RWPE1 (cell line): ENCODE results near the gene PTPRU.

Source experiments
- CTCF ChIA-PET: fragments of 350-600 bp; sonication (Branson Sonifier 250); formaldehyde crosslinking; extraction: SDS; loops from one replicate; lab custom pipeline; 2021; lab: Yijun Ruan, JAX
- POLR2A ChIA-PET: fragments of 400-600 bp; formaldehyde crosslinking; extraction: SDS; loops from one replicate; lab custom pipeline; 2020; ENCODE audit warnings: antibody characterized with exemption; ENCODE audit not compliant: low non-redundant PET; lab: Yijun Ruan, JAX
- DNase-seq: peaks from one replicate; pipeline ENCODE4 v3.0.0; 2012; ENCODE audit warnings: low spot score
- H3K27ac ChIP-seq: fragments of 450-650 bp; 2 replicates; pipeline ENCODE4 v1.5.1; 2017
- TF ChIP-seq, protein P1 (sequence below): fragments of 450-650 bp; conservative IDR thresholded peaks from 2 replicates; pipeline ENCODE4 v1.5.1; 2017; ENCODE audit warnings: low read depth, mild to moderate bottlenecking

Gene PTPRU

DNA sequence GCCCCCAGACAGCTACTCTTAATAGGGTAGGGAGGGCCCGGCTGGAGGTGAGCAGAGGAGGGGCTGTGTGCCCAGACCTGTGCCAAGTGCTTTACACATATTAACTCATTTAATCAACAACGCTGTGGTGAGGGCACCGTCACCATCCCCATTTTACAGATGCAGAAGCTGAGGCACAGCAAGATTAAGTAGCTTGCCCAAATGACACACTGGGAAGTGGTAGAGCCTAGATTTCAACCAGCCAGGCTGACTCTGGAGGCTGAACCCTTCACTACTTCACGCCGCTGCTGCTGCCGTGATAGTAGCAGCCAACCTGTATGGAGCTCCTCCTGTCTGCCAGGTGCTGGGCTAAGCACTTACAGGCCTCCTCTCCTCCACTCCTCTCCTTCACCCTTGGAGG is 127.2 kb downstream of the PTPRU start:
- ChIA-PET POLR2A (no interaction called here), CTCF (no interaction called here)
- DNase-seq = no peak
- TF ChIP-seq, protein P1, sequence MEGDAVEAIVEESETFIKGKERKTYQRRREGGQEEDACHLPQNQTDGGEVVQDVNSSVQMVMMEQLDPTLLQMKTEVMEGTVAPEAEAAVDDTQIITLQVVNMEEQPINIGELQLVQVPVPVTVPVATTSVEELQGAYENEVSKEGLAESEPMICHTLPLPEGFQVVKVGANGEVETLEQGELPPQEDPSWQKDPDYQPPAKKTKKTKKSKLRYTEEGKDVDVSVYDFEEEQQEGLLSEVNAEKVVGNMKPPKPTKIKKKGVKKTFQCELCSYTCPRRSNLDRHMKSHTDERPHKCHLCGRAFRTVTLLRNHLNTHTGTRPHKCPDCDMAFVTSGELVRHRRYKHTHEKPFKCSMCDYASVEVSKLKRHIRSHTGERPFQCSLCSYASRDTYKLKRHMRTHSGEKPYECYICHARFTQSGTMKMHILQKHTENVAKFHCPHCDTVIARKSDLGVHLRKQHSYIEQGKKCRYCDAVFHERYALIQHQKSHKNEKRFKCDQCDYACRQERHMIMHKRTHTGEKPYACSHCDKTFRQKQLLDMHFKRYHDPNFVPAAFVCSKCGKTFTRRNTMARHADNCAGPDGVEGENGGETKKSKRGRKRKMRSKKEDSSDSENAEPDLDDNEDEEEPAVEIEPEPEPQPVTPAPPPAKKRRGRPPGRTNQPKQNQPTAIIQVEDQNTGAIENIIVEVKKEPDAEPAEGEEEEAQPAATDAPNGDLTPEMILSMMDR = no peak
- no peak overlapping the region for H3K27ac ChIP-seq

DNA sequence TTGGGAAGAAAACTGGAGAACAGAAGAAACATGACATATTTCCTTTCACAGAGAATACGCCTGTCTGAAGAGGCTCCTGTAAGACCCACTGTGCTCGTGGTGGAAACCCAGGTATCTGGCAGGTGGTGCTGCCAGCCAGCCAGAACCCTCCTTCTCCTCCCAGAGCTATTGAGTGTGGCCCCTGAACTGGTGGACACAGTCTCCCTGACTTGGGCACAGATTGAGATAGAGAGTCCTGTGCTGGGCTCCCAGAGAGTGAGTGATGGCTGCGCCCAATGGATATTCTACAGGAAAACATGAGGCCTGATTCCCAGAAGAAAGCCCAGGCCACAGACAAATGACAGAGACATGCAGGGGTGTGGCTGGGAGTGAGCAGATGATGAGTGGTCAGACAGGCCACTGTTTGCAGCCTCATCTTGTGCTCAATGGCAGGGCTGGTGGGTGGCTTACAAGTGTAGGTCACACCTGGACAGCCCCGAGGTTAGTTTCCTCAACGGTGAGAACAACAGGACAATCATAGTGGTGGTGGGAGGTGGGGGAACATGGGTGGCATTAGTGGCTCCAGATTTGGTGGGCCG is 127.9 kb downstream of the PTPRU start:
- DNase-seq = no peak
- H3K27ac ChIP-seq = no peak overlapping the region
- ChIA-PET CTCF (no interaction called here), POLR2A (no interaction called here)
- TF ChIP-seq, protein P1 = no peak

DNA sequence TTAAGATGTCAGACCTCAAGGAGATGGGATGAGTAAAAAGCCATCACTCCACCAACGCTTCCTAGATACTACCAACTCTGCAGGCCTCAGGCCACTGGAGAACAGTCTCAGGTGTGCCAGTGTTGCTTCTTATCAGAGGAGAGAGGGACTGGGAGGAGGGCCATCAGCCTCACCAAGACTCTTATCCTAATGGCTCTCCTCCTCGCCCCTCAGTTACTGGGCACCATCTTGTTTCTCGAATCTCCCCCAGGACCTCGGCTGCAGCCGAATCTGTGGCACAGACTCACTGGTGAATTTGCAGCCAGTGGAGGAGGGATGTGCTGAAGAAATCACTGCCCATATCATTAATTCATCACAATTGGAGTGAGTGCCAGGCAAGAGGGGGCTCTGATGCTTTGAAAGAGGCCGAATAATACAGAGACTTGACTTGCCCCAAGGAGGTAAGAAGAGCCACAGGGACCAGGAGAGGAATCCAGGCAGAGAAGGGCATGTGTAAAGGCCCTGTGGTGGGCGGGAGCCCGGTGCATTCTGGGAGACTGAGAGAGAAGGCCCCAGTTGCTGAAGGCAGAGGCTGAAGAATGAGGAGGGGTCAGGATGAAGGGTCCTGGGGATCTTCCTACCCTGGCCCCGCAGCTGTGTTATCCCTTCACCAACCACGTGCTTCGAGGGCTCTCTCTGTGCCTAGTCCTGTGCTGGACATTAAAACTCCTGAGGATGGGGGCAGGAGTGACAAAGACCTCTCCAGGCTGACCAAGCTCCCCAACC is 129.8 kb downstream of the PTPRU start:
- CTCF ChIA-PET = interaction anchor here (0.5 kb wide), 1 partner anchor 882 kb away, joined by 4 read pairs; no protein-coding TSS in a partner anchor

DNA sequence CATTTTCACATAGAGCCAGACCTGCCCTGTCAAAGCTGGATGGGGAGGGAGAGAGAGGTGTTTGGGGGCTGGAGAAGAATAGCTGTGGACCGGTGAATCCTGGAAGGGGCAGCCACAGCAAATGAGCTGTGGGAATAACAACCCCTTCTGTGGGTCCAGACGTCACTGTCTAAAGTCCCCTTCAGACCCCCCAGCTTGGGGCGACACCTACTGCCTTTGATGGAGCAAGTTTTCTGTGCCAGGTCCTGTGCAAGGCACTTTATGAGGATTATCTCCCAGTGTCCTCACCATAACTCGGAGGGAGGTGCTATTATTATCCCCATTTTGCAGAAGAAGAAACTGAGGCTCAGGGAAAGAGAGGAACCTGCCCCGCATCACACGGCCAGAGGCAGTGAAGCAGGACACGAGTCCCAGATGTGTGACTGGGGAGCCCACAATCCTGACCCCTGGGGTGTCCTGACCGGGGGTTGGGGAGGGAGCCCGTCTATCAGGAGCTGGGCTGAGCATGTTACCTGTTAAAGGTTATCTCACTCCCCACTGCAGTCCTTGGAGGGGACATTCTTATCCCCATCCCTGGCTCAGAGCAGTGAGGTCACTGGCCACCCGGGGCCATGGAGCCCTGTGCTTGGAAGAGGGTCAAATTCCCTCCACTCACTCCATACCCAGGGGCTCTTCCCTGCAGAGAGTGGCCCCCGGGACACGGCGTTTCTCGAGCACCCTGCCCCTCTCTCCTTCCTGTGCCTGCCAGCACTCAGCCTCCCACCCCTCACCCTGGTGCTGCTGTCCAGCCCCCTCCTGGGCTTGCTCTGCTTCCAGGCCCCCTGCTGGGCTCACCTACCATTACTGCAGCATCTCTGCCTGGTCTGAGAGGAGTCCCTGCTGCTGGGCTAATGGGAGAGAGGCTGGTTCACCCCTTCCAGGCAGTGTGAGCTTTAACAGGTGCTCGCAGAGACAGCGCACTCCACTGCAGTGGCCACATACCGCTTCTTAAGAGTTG is 132.9 kb downstream of the PTPRU start:
- ChIA-PET CTCF (no interaction called here), POLR2A (no interaction called here)
- H3K27ac ChIP-seq = no peak overlapping the region
- TF ChIP-seq, protein P1 = no peak
- DNase-seq = no peak

More for the DNA sequence above, 129.8 kb downstream of the PTPRU start:
- TF ChIP-seq, protein P1 = no peak
- H3K27ac ChIP-seq = no peak overlapping the region
- POLR2A ChIA-PET = no interaction called here
- DNase-seq = no peak

DNA sequence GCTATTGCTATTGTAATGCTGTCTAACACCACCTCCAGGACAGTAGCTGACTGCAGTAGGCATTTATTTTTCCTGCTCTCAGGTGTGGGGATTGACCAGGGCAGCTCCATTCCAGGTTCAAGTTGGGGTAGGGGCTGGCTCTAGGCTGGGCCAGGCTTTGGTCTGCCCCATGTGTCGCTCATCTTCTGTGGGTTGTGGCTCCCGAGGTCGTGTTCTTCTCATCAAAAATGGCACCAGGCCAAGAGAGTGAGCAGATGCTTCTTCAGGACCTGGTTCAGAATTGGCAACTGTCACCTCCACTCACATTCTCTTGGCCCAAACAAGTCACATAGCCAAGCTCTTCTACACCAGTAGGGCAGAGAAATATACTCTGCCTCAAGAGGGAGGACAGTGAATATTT is 133.7 kb downstream of the PTPRU start:
- POLR2A ChIA-PET = no interaction called here
- no peak overlapping the region for H3K27ac ChIP-seq
- TF ChIP-seq, protein P1 = no peak
- DNase-seq = no peak
- CTCF ChIA-PET = no interaction called here

DNA sequence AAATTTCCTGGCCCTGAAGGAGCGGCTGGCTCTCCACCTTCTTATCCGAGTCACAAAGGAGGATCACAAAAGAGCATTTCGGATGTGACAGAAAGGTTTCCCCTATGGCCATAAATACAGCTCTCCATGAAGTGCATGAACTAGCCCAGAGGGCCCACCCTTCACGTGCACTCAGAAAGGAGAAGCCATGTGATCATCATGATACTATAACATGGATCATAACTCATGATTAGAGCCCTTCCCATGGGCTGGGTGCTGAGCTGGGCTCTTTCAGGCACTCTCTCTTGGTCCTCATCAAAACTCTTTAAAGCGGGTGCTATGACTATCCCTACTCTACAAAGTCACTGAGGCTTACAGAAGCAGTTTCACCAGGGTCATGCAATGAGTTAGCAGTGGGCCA is 135.0 kb downstream of the PTPRU start:
- CTCF ChIA-PET = interaction anchor here (0.7 to 1.2 kb wide), 3 partner anchors 12 to 44 kb away, joined by 3 read pairs; no protein-coding TSS in a partner anchor
- no peak for DNase-seq
- POLR2A ChIA-PET = no interaction called here
- TF ChIP-seq, protein P1 = no peak
- no peak overlapping the region for H3K27ac ChIP-seq
